Stimulated activated naive CD4-positive, alpha-beta T cell treated with Interleukin-2 at 50 U/mL for 16 hours (primary cell): ENCODE measurements around the gene RIOK1.
"Not testable (repeated sequence)": the region's sequence is repeated elsewhere in the genome, so short reads cannot be mapped to it uniquely, and the experiment has no call there.

Source experiments
- DNase-seq: peaks from one replicate; lab custom pipeline; 2025; lab: John Stamatoyannopoulos, UW

Gene RIOK1

GRCh38 chr6:7441048-7441775 lies 51.6 kb downstream of the RIOK1 start:
- DNase-seq, result no peak

GRCh38 chr6:7442467-7442866 lies 52.9 kb downstream of the RIOK1 start:
- no peak for DNase-seq

- DNase-seq, result no peak
Measured at GRCh38 chr6:7445101-7445500, 55.5 kb downstream of the RIOK1 start.

- no peak for DNase-seq
Measured at GRCh38 chr6:7445885-7446461, 56.4 kb downstream of the RIOK1 start.

- no peak for DNase-seq
Measured at GRCh38 chr6:7446619-7447325, 57.2 kb downstream of the RIOK1 start.

GRCh38 chr6:7448232-7448631 lies 58.6 kb downstream of the RIOK1 start:
- DNase-seq, result no peak

GRCh38 chr6:7449018-7449417 lies 59.4 kb downstream of the RIOK1 start:
- no peak for DNase-seq

- no peak for DNase-seq
Measured at GRCh38 chr6:7451326-7451725, 61.7 kb downstream of the RIOK1 start.

GRCh38 chr6:7452898-7453297 lies 63.3 kb downstream of the RIOK1 start:
- DNase-seq, result no peak

- no peak for DNase-seq
Measured at GRCh38 chr6:7454696-7455358, 65.2 kb downstream of the RIOK1 start.

GRCh38 chr6:7456302-7456701 lies 66.7 kb downstream of the RIOK1 start:
- not testable (repeated sequence) for DNase-seq

- no peak for DNase-seq
Measured at GRCh38 chr6:7461416-7461815, 71.8 kb downstream of the RIOK1 start.

- no peak for DNase-seq
Measured at GRCh38 chr6:7463785-7464184, 74.2 kb downstream of the RIOK1 start.

- no peak for DNase-seq
Measured at GRCh38 chr6:7467007-7467897, 77.6 kb downstream of the RIOK1 start.
